Glutamatergic neuron (in vitro differentiated cells): Measurements from ENCODE around the gene RASGRP2. TPM values are rescaled to one million over a fixed set of nuclear protein-coding genes. Genes with fewer than 3 reads are reported as not detected.
A peak's percentile ranks its signal among the peaks of the same experiment; 100 is the strongest.

Source experiments
- DNase-seq: peaks from one replicate; pipeline ENCODE4 v3.0.0; 2022
- H3K27ac Mint-ChIP-seq: one replicate; pipeline ENCODE4 v1.8.0; 2020; ENCODE audit warnings: mild to moderate bottlenecking, mixed read lengths, inconsistent platforms; ENCODE audit not compliant: unreplicated experiment
- H3K27me3 Mint-ChIP-seq: one replicate; pipeline ENCODE4 v1.8.0; 2020; ENCODE audit warnings: mild to moderate bottlenecking, moderate library complexity, mixed read lengths, inconsistent platforms; ENCODE audit not compliant: unreplicated experiment
- H3K36me3 Mint-ChIP-seq: one replicate; pipeline ENCODE4 v1.8.0; 2020; ENCODE audit warnings: mild to moderate bottlenecking, mixed read lengths, inconsistent platforms; ENCODE audit not compliant: unreplicated experiment
- H3K4me1 Mint-ChIP-seq: one replicate; pipeline ENCODE4 v1.8.0; 2020; ENCODE audit warnings: mild to moderate bottlenecking, low read depth, mixed read lengths, inconsistent platforms; ENCODE audit not compliant: unreplicated experiment
- H3K4me3 Mint-ChIP-seq: one replicate; pipeline ENCODE4 v1.8.0; 2020; ENCODE audit warnings: mild to moderate bottlenecking, mixed read lengths, inconsistent platforms; ENCODE audit not compliant: unreplicated experiment
- H3K9me3 Mint-ChIP-seq: one replicate; pipeline ENCODE4 v1.8.0; 2020; ENCODE audit warnings: mild to moderate bottlenecking, moderate library complexity, mixed read lengths, inconsistent platforms; ENCODE audit not compliant: unreplicated experiment
- total RNA-seq: library from RNA; stranded (reverse); fragmentation: NEBNext Ultra II Directional; extraction: Animal tissue kit (Norgen Biotek cat#: 25700); gene quantifications from one replicate; pipeline ENCODE4 v1.2.1, GENCODE V29; 2021; ENCODE audit not compliant: unreplicated experiment
- TF ChIP-seq, protein P1 (sequence below): fragments of 200-600 bp; sonication (generic); IDR thresholded peaks from one replicate; pipeline ENCODE4 v1.5.0; 2021; ENCODE audit not compliant: partially characterized antibody, unreplicated experiment

The RASGRP2 gene
- total RNA-seq, 1 donor from 2014 or later, result 2.9 TPM

DNA sequence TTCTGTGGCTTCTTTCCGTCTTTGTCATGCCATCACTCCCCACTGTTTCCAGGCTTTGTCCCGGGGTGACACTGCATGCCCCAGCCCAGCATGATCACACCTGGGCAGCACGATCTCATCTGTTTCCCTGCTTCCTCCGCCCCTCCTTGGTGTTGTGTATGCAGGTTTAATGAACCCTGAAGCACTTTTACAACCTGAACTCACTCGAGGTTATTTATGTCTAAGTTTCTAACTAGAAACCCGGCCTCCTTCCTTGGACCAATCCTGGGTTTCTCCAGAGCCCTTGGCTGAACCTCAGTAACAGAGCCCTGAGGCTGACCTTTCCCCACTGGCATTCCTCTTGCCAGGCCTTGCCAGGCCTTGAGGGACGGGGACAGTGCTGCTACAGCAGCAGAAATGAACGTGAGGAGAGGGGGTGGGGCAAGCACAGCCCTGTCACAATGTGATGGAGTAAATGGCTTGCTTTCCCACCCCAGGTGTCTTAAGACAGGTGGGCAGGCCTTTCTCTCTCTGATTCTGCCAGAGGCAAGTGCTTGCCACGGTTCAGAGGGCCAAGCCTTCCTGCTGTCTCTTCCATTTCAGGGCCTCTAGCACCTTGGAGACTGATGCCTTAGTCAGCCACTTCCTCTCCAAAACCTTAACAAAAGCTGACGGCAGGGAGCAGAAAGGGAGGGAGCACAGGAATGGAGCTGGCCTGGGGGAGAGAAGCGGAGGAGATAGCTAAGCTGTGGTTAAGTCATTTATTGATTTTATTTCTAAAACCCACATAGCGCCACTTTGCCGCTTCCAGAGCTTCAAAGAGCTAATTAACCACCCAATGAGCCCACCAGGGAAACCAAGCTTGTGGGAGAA, 19.0 kb upstream of the RASGRP2 start:
- Mint-ChIP-seq H3K4me3 (no peak overlapping the region), H3K27ac (no peak overlapping the region), H3K27me3 (peaks cover 4% of the 10 kb centered on the region), H3K4me1 (peaks cover 23% of the 10 kb centered on the region), H3K9me3 (peaks cover 7% of the 10 kb centered on the region), H3K36me3 (no peaks in the 10 kb centered on the region)
- DNase-seq, result no peak
- TF ChIP-seq, protein P1, sequence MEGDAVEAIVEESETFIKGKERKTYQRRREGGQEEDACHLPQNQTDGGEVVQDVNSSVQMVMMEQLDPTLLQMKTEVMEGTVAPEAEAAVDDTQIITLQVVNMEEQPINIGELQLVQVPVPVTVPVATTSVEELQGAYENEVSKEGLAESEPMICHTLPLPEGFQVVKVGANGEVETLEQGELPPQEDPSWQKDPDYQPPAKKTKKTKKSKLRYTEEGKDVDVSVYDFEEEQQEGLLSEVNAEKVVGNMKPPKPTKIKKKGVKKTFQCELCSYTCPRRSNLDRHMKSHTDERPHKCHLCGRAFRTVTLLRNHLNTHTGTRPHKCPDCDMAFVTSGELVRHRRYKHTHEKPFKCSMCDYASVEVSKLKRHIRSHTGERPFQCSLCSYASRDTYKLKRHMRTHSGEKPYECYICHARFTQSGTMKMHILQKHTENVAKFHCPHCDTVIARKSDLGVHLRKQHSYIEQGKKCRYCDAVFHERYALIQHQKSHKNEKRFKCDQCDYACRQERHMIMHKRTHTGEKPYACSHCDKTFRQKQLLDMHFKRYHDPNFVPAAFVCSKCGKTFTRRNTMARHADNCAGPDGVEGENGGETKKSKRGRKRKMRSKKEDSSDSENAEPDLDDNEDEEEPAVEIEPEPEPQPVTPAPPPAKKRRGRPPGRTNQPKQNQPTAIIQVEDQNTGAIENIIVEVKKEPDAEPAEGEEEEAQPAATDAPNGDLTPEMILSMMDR, result no peak

DNA sequence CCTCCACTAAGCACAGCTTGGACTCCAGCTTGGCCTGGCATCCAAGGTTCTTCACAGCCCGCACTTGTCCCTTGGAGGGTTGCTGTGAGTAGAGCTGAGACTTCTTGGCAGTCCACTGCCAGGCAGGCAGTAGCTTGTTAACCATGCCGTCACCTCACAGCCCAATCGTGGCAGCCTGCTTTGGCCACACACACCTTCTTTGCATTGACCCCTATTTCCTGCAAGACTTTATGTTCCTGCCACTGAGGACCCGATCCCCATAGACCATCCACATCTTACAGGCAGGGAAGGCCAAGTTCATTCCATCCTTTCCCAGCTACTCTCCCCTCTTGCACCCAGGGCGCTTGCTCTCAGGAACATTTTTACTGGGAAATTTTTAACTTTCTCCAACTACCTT, 18.3 kb upstream of the RASGRP2 start:
- no peak overlapping the region for H3K4me3 Mint-ChIP-seq

DNA sequence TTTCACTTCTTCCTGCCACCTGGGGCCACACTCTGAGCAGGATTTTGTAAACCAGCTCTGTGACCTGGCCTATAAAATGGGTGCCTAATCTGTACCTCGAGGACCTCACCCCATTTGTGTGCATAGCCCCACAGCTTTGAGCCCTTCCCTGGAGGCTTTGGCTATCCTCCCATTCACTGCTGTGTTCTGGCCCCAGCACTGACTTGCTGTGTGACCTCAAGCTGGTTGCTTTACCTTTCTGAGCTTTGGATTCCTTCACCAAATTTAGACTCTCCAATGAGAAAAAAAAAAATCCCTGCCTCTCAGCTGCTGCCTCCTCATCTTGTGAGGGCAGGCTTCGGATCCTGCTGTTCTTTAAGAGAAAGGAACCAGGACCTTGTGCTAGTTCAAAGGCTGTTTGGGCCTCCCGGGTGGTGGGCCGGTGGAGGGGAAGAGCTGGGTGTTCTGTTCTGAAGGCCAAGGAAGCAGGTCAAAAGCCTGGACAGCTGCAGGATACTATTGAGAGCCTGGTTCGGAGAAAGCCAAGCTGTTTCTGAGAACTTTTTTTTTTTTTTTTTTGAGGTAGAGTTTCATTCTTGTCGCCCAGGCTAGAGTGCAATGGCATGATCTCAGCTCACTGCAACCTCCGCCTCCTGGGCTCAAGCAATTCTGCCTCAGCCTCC, 16.9 kb upstream of the RASGRP2 start:
- TF ChIP-seq, protein P1, result no peak
- peak overlapping the region; percentile 30 for H3K4me3 Mint-ChIP-seq
- H3K36me3 Mint-ChIP-seq, result no peaks in the 10 kb centered on the region
- peaks cover 4% of the 10 kb centered on the region for H3K27me3 Mint-ChIP-seq
- peaks cover 23% of the 10 kb centered on the region for H3K4me1 Mint-ChIP-seq
- H3K9me3 Mint-ChIP-seq, result peaks cover 7% of the 10 kb centered on the region
- no peak for DNase-seq
- H3K27ac Mint-ChIP-seq, result no peak overlapping the region

More for the DNA sequence above, 18.3 kb upstream of the RASGRP2 start:
- no peaks in the 10 kb centered on the region for H3K36me3 Mint-ChIP-seq
- TF ChIP-seq, protein P1, result no peak
- H3K27me3 Mint-ChIP-seq, result peaks cover 6% of the 10 kb centered on the region
- H3K4me1 Mint-ChIP-seq, result peaks cover 23% of the 10 kb centered on the region
- H3K27ac Mint-ChIP-seq, result no peak overlapping the region
- peaks cover 7% of the 10 kb centered on the region for H3K9me3 Mint-ChIP-seq
- DNase-seq, result no peak

DNA sequence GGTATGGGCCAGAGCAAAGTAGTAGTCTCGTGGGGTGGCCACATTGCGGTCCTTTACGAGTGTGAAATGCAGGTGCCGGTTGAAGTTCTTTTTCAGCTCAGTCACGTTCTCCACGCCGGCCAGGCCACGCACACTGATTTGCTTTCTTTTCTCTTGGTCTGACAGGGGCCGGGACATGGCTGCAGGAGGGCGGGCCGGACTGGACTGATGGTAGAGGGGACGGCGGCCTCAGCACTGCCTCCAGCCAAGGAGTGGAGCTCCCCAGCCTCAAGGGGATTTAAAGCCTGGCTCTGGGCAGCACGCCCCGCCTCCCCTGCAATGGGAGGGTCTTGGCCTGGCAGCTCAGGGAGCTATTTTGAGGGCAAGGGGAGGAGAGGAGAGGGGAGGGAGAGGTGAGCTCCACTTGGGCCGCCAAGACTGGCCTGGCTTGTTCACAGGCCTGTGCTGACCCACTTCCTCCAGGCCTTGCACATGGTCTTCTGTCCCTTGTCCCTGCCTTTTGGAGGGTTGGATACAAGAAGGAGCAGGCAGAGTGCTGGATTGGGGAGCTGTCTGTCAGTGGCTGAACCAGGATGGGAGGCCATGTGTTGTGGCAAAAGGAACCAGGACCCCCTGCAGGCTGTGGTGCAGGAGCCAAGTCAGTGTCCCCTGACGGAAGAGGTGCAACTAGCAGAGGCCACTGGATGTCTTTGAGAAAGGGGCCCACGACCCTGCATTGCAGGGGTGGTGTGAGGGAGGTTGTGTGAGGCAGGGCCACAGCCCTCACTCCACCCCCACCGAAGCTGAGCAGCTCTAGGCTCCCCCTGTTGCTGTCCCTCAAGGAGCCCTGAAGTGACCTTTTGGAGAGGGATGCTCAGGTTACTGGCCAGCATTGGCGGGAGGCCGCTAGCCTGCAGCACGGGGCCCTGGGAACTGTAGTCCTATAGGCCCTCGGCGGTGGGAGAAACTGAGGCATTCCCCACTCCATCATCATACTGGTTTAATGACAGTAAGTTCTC, 16.1 kb upstream of the RASGRP2 start, which contains the start of gene PYGM:
TSS of gene PYGM (minus strand) at position 253 of the 998 bp plus-strand sequence. CDS start at position 177, 76 bp downstream.
- peak; percentile 85 for DNase-seq
- Mint-ChIP-seq H3K4me3 (peak within 1 kb of the TSS; percentile 52), H3K9me3 (peaks cover 6% of the 10 kb centered on the region), H3K4me1 (peaks cover 22% of the 10 kb centered on the region), H3K27ac (peak within 1 kb of the TSS; percentile 78), H3K36me3 (no peaks in the 10 kb centered on the region), H3K27me3 (peaks cover 6% of the 10 kb centered on the region)
- TF ChIP-seq, protein P1, result no peak
